ENCODE data around the gene SAMSN1. TPM values are rescaled to one million over a fixed set of nuclear protein-coding genes. Genes with fewer than 3 reads are reported as not detected.
A peak's percentile ranks its signal among the peaks of the same experiment; 100 is the strongest.

The SAMSN1 gene
- total RNA-seq, 1 experiment from 2014 or later = 2.8 TPM

DNA sequence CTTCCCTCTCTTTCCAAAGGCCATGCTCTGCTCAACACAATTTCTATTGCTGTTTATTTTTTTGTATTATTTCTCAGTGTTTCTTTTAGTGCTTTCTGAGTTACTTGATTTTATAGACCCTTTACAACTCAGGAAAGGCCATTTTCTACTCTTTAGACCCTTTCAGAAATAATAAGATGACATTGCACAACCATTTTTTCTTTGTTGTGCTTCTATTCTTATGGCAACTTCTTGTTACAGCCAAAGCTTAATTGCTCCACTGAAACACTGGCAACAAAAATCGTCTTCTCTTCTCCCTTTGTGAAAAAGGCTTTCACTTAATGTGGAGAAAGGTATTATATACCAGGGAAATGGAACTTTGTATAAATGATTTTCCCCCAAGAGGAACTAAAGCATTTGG is 39.0 kb upstream of the SAMSN1 start:
- no peaks in the 10 kb centered on the region for H3K9me3 ChIP-seq (ENCODE audit: control insufficient read depth, low read depth, low read length)
- H3K9ac ChIP-seq (ENCODE audit: extremely low read depth, insufficient read length, low read length) = no peak overlapping the region
- no peak for DNase-seq
- H2BK15ac ChIP-seq (ENCODE audit: low read depth, low read length) = no peak overlapping the region
- WGBS (ENCODE audit: extremely low coverage, insufficient read length, low lambda C conversion rate) = no CpG with 5 or more reads among the region's 1 CpG
- H3K27me3 Mint-ChIP-seq (ENCODE audit: low read depth) = no peaks in the 10 kb centered on the region
- no peak overlapping the region for H2BK120ac ChIP-seq (ENCODE audit: low read depth, low read length, poor library complexity, severe bottlenecking)
- no peaks in the 10 kb centered on the region for H3K79me2 ChIP-seq (ENCODE audit: insufficient read depth, low read length)
- no peak overlapping the region for H4K91ac ChIP-seq (ENCODE audit: insufficient read length, low read depth, low read length)
- no peak overlapping the region for H3K27ac ChIP-seq (ENCODE audit: insufficient read length, low read depth, low read length)
- no peak overlapping the region for H2AFZ ChIP-seq (ENCODE audit: low read length)
- H4K8ac ChIP-seq (replicated peaks; ENCODE audit: insufficient read length, low read depth, low read length) = no peak overlapping the region
- no peaks in the 10 kb centered on the region for H3K23me2 ChIP-seq (ENCODE audit: insufficient read length, low read depth, low read length, poor library complexity, severe bottlenecking)
- no peak overlapping the region for H3K18ac ChIP-seq (ENCODE audit: insufficient read length, low read depth, low read length)
- H3K4me1 ChIP-seq (ENCODE audit: insufficient read depth, low read length) = no peaks in the 10 kb centered on the region; the same call in 1 of the 2 replicates
- TF ChIP-seq, protein P1, sequence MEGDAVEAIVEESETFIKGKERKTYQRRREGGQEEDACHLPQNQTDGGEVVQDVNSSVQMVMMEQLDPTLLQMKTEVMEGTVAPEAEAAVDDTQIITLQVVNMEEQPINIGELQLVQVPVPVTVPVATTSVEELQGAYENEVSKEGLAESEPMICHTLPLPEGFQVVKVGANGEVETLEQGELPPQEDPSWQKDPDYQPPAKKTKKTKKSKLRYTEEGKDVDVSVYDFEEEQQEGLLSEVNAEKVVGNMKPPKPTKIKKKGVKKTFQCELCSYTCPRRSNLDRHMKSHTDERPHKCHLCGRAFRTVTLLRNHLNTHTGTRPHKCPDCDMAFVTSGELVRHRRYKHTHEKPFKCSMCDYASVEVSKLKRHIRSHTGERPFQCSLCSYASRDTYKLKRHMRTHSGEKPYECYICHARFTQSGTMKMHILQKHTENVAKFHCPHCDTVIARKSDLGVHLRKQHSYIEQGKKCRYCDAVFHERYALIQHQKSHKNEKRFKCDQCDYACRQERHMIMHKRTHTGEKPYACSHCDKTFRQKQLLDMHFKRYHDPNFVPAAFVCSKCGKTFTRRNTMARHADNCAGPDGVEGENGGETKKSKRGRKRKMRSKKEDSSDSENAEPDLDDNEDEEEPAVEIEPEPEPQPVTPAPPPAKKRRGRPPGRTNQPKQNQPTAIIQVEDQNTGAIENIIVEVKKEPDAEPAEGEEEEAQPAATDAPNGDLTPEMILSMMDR (conservative IDR thresholded peaks at IDR 0.05) = no peak
- no peaks in the 10 kb centered on the region for H3K27me3 ChIP-seq (ENCODE audit: insufficient read depth, low read length)
- no peak overlapping the region for H2BK5ac ChIP-seq (ENCODE audit: insufficient read length, low read length)
- no peak overlapping the region for H3K56ac ChIP-seq (ENCODE audit: insufficient read length, low read depth, low read length)
- H2BK12ac ChIP-seq (ENCODE audit: insufficient read length, low read depth, low read length) = no peak overlapping the region
- no peak overlapping the region for H3K14ac ChIP-seq (ENCODE audit: insufficient read depth, low read length)
- no peaks in the 10 kb centered on the region for H3K36me3 Mint-ChIP-seq (ENCODE audit: insufficient read depth in 1 of 3, low read depth in 3 of 3)
- no peak overlapping the region for H3K4me2 ChIP-seq (ENCODE audit: insufficient read depth, insufficient read length, low read length)
- no peaks in the 10 kb centered on the region for H3K4me1 Mint-ChIP-seq
- no peak overlapping the region for H3K4me3 Mint-ChIP-seq
- H2AK5ac ChIP-seq (ENCODE audit: insufficient read length, low read length) = no peak overlapping the region
- no peak overlapping the region for H3K23ac ChIP-seq (ENCODE audit: insufficient read length, low read depth, low read length)
- H4K5ac ChIP-seq (ENCODE audit: insufficient read length, low read depth, low read length) = no peak overlapping the region
- 0 out of 7 replicates have a peak overlapping the region, but pooled peaks of 1 of the 3 experiments have one; percentile 14 for H3K27ac Mint-ChIP-seq
- H3K9me3 Mint-ChIP-seq = peaks cover 0 to 3% of the 10 kb centered on the region in 2 experiments; a peak in 2 of 5 replicates
- H2BK20ac ChIP-seq (ENCODE audit: low read depth, low read length, poor library complexity, severe bottlenecking) = no peak overlapping the region
- no peaks in the 10 kb centered on the region for H3K79me1 ChIP-seq (ENCODE audit: insufficient read depth, low read depth, low read length, poor library complexity, severe bottlenecking)
- no peak overlapping the region for H3T11ph ChIP-seq (ENCODE audit: low read length)
- H4K20me1 ChIP-seq (ENCODE audit: control insufficient read depth, insufficient read depth, insufficient read length) = no peaks in the 10 kb centered on the region
- no peak overlapping the region for H3K4ac ChIP-seq (ENCODE audit: low read depth, low read length)

Data from H9 (cell line).